ENCODE measurements around the gene CFAP69. TPM values are rescaled to one million over a fixed set of nuclear protein-coding genes. Genes with fewer than 3 reads are reported as not detected.

CFAP69 gene
- total and polyA plus RNA-seq, 2 of the 8 experiments (the other 6 are each of a cell fraction or from before 2014, with no cell fraction given) = 1.00 to 3.8 TPM

DNA sequence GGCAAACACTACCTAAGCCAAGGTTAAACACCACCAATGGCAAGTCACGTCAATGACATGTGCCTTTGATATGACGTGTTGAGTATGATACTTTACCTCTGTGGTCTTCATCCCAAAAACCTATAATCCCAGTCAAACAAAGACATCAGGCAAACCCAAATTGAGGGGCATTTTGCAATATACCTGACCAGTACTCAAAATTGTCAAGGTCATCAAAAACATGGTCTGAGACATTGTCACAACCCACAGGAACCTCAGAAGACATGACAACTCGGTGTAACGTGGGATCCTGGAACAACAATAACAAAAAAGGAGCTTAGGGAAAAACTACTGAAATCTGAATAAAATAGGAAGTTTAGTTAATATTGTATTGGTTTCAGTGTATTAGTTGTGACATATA is 68.9 kb downstream of the CFAP69 start:
- Histone ChIP-seq H3K9ac (replicated peaks in 1 of 4; ENCODE audit: extremely low read depth in 1 of 4, low read depth in 3 of 4, low read length in 3 of 4) (no peak overlapping the region), H3K18ac (ENCODE audit: extremely low read depth, low read length) (no peak overlapping the region), H2BK5ac (ENCODE audit: low read depth, low read length) (no peak overlapping the region), H4K8ac (ENCODE audit: extremely low read depth, insufficient read depth, low read length) (no peak overlapping the region), H3K4ac (replicated peaks; ENCODE audit: insufficient read length, low read depth, low read length) (no peak overlapping the region), H2BK120ac (replicated peaks; ENCODE audit: low read depth, low read length) (no peak overlapping the region), H3K36me3 (ENCODE audit: control insufficient read depth in 2 of 4, insufficient read depth in 4 of 4, low read length in 3 of 4) (no peaks in the 10 kb centered on the region), H2AFZ (ENCODE audit: low read length) (no peak overlapping the region), H3K23ac (ENCODE audit: insufficient read length) (no peak overlapping the region), H4K91ac (replicated peaks; ENCODE audit: insufficient read length, low read length) (no peak overlapping the region), H3K27me3 (replicated peaks in 1 of 4; ENCODE audit: control insufficient read depth in 3 of 4, extremely low read depth in 1 of 4, insufficient read depth in 3 of 4, low read length in 3 of 4) (no peaks in the 10 kb centered on the region), H3K4me1 (replicated peaks in 1 of 4; ENCODE audit: control insufficient read depth in 3 of 4, insufficient read depth in 4 of 4, low read length in 3 of 4) (no peaks in the 10 kb centered on the region), H3K79me1 (ENCODE audit: low read depth, low read length) (no peaks in the 10 kb centered on the region), H3K4me3 (ENCODE audit: extremely low read depth in 1 of 4, insufficient read depth in 2 of 4, low read depth in 3 of 4, low read length in 4 of 4) (no peak overlapping the region), H2BK15ac (ENCODE audit: low read length) (no peak overlapping the region), H2BK20ac (ENCODE audit: low read length) (no peak overlapping the region), H2BK12ac (ENCODE audit: low read depth, low read length) (no peak overlapping the region), H4K5ac (ENCODE audit: insufficient read length, low read depth, low read length) (no peak overlapping the region), H3K14ac (ENCODE audit: insufficient read length) (no peak overlapping the region), H2AK5ac (ENCODE audit: low read depth, low read length) (no peak overlapping the region), H3K79me2 (ENCODE audit: control insufficient read depth in 1 of 2, insufficient read depth in 2 of 2, low read length in 2 of 2) (no peaks in the 10 kb centered on the region), H3K9me3 (ENCODE audit: insufficient read depth in 2 of 2, low read depth in 1 of 2, low read length in 1 of 2) (no peaks in the 10 kb centered on the region), H3K56ac (replicated peaks; ENCODE audit: insufficient read length, low read depth, low read length) (no peak overlapping the region), H3K27ac (ENCODE audit: low read depth, low read length) (no peak overlapping the region), H4K20me1 (replicated peaks in 1 of 2; ENCODE audit: control insufficient read depth in 1 of 2, insufficient read depth in 2 of 2, low read length in 2 of 2) (no peaks in the 10 kb centered on the region), H3K23me2 (ENCODE audit: low read depth, low read length) (no peaks in the 10 kb centered on the region), H3K4me2 (ENCODE audit: insufficient read depth in 1 of 2, low read depth in 2 of 2, low read length in 2 of 2) (no peak overlapping the region)
- ChIA-PET POLR2A (ENCODE audit: partially characterized antibody) (no interaction called here), CTCF (ENCODE audit: partially characterized antibody) (interaction anchor here (0.6 to 3.0 kb wide), 10 partner anchors 10 to 585 kb away, joined by 3 to 32 read pairs (median 6); partner anchors contain the start of gene GTPBP10)
- 71% methylated on average over 4 of the region's 4 CpGs; no CpG with 5 or more reads in 1 of the 2 experiments for WGBS, 2 experiments (ENCODE audit: extremely low coverage in 1 of 2, insufficient coverage in 1 of 2, insufficient read length in 1 of 2, insufficient replicate concordance in 2 of 2, low coverage in 1 of 2, low lambda C conversion rate in 2 of 2, missing lambda C conversion rate in 1 of 2)
- no peak for DNase-seq (ENCODE audit: low read depth in 1 of 2, low spot score in 2 of 2)
- no peak for FAIRE-seq
- TF ChIP-seq SP4 (IDR thresholded peaks at IDR 0.05; ENCODE audit: low read length) (no peak), JUN (IDR thresholded peaks at IDR 0.05; ENCODE audit: low read depth, low read length) (no peak), RNF2 (IDR thresholded peaks at IDR 0.05; ENCODE audit: borderline replicate concordance, low read depth, low read length, missing control alignments, poor library complexity, severe bottlenecking) (no peak), POLR2A (IDR thresholded peaks at IDR 0.05; ENCODE audit: control extremely low read depth in 1 of 2, low read depth in 2 of 2, low read length in 2 of 2) (no peak), ZNF274 (IDR thresholded peaks at IDR 0.05; ENCODE audit: borderline replicate concordance, extremely low read depth, low read length) (no peak), SIRT6 (IDR thresholded peaks at IDR 0.05; ENCODE audit: low read length) (no peak), POLR2AphosphoS5 (IDR thresholded peaks at IDR 0.05; ENCODE audit: low read depth, low read length) (no peak), TBP (IDR thresholded peaks at IDR 0.05; ENCODE audit: low read depth, low read length) (no peak), CTBP2 (IDR thresholded peaks at IDR 0.05; ENCODE audit: borderline replicate concordance, insufficient read depth, insufficient read length, low read length) (no peak), GTF2F1 (IDR thresholded peaks at IDR 0.05; ENCODE audit: borderline replicate concordance, low read depth, low read length) (no peak), EGR1 (IDR thresholded peaks at IDR 0.05; ENCODE audit: borderline replicate concordance, low read depth, low read length) (no peak), CEBPB (IDR thresholded peaks at IDR 0.05; ENCODE audit: low read depth, low read length) (no peak), FOSL1 (IDR thresholded peaks at IDR 0.05; ENCODE audit: insufficient read depth, low read depth, low read length) (no peak), CBX5 (IDR thresholded peaks at IDR 0.05; ENCODE audit: low read depth, low read length) (no peak)
- TF ChIP-seq, protein P1, sequence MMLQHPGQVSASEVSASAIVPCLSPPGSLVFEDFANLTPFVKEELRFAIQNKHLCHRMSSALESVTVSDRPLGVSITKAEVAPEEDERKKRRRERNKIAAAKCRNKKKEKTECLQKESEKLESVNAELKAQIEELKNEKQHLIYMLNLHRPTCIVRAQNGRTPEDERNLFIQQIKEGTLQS (IDR thresholded peaks at IDR 0.05; ENCODE audit: insufficient read depth, low read depth, low read length) = no peak
